Peyer's patch (tissue), 4 donors: ENCODE results near the gene HOXD13.

ENCODE experiments used
- POLR2A ChIP-seq, 2 donors: fragments of 450-650 bp; IDR thresholded peaks; one replicate each; pipeline ENCODE4 v1.5.1; 2017; ENCODE audit warnings: antibody characterized with exemption in 2 of 2, mild to moderate bottlenecking in 2 of 2, moderate library complexity in 2 of 2
- TF ChIP-seq, protein P1 (sequence below), 6 experiments: fragments of 450-650 bp in 4 of 6; fragments of 200-600 bp in 2 of 6; sonication (generic) in 1 of 6; IDR thresholded peaks; one replicate each; pipeline ENCODE4 v1.5.1; 2017 to 2019; ENCODE audit warnings: antibody characterized with exemption in 6 of 6, mild to moderate bottlenecking in 3 of 6, moderate library complexity in 1 of 6

DNA sequence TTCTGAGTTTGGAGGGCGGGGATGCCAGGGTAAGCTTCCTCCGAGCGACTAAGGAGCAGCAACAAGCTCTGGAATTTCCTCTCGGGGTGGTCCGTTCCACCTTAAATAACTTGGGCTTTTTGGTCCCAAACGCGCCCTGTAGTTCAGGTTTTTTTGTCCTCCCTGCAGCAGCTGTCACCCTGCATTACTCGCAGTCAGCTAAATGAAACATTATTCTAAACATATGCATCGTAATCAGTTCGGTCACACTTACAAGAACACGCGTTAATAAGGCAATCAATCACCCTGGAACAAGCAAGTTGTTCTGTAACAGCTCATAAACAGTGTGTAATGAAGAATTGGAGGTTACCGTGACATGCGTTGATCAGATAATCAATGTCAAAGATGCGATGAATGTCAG lies 17.0 kb upstream of the HOXD13 start:
- TF ChIP-seq, protein P1, sequence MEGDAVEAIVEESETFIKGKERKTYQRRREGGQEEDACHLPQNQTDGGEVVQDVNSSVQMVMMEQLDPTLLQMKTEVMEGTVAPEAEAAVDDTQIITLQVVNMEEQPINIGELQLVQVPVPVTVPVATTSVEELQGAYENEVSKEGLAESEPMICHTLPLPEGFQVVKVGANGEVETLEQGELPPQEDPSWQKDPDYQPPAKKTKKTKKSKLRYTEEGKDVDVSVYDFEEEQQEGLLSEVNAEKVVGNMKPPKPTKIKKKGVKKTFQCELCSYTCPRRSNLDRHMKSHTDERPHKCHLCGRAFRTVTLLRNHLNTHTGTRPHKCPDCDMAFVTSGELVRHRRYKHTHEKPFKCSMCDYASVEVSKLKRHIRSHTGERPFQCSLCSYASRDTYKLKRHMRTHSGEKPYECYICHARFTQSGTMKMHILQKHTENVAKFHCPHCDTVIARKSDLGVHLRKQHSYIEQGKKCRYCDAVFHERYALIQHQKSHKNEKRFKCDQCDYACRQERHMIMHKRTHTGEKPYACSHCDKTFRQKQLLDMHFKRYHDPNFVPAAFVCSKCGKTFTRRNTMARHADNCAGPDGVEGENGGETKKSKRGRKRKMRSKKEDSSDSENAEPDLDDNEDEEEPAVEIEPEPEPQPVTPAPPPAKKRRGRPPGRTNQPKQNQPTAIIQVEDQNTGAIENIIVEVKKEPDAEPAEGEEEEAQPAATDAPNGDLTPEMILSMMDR (IDR thresholded peaks at IDR 0.05): no peak
- TF ChIP-seq POLR2A (IDR thresholded peaks at IDR 0.05): no peak
